ENCODE results near the gene HYCC2.

DNA sequence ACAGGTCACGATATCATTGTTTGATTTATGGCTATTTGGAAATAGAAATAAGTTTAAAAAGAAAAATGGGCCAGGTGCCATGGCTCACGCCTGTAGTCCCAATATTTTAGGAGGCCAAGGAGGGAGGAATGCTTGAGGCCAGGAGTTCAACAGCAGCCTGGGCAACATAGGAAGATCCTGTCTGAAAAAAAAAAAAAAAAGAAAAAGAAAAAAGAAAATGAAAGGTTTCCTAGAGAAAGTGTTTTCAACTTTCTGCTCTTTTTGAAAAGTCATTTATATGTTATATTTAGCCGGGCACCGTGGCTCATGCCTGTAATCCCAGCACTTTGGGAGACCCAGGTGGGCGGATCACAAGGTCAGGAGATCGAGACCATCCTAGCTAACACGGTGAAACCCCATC lies 3.5 kb upstream of the HYCC2 start:
- TF ChIP-seq, protein P1, sequence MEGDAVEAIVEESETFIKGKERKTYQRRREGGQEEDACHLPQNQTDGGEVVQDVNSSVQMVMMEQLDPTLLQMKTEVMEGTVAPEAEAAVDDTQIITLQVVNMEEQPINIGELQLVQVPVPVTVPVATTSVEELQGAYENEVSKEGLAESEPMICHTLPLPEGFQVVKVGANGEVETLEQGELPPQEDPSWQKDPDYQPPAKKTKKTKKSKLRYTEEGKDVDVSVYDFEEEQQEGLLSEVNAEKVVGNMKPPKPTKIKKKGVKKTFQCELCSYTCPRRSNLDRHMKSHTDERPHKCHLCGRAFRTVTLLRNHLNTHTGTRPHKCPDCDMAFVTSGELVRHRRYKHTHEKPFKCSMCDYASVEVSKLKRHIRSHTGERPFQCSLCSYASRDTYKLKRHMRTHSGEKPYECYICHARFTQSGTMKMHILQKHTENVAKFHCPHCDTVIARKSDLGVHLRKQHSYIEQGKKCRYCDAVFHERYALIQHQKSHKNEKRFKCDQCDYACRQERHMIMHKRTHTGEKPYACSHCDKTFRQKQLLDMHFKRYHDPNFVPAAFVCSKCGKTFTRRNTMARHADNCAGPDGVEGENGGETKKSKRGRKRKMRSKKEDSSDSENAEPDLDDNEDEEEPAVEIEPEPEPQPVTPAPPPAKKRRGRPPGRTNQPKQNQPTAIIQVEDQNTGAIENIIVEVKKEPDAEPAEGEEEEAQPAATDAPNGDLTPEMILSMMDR (conservative IDR thresholded peaks at IDR 0.05; ENCODE audit: low read length), result no peak
- no peak for TF ChIP-seq EZH2phosphoT487 (IDR thresholded peaks at IDR 0.05; ENCODE audit: borderline replicate concordance)

Measured in Loucy (cell line).